Dedifferentiated amniotic fluid mesenchymal stem cell (primary cell): Measurements from ENCODE around the gene DHRS12.
A peak's percentile ranks its signal among the peaks of the same experiment; 100 is the strongest.

ENCODE experiments used
- DNase-seq: peaks from one replicate; pipeline ENCODE4 v3.0.0-alpha.2; 2016; ENCODE audit errors: extremely low spot score

Gene DHRS12

GRCh38 chr13:51728275-51728673 lies 75.7 kb downstream of the DHRS12 start:
- DNase-seq = no peak

DNA sequence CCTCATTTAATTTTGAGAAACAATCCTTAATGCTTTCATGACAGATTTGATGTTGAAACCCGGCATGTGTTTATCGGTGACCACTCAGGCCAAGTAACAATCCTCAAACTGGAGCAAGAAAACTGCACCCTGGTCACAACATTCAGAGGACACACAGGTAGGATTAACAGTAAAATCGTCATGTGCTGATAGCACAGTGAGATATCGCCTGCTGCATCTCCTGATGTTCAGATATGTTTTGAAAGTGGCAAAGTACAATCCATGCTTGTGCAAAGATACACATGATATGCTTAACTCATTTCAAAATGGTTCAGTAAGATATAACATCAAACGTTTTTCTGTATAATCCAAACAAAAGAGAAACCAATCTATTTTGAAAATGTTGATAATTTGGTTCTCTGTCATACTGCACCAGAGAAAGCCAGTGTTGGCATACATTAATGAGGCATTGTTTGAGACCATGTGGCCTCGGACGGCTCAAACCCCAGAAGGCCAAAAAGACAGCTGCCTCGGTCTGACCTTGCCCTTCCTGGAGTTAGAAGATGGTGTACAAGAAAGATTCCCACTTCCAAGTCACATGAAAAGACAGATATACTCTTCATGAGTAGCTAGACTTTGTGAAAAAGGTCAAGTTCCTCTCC lies 76.2 kb downstream of the DHRS12 start:
- no peak for DNase-seq

DNA sequence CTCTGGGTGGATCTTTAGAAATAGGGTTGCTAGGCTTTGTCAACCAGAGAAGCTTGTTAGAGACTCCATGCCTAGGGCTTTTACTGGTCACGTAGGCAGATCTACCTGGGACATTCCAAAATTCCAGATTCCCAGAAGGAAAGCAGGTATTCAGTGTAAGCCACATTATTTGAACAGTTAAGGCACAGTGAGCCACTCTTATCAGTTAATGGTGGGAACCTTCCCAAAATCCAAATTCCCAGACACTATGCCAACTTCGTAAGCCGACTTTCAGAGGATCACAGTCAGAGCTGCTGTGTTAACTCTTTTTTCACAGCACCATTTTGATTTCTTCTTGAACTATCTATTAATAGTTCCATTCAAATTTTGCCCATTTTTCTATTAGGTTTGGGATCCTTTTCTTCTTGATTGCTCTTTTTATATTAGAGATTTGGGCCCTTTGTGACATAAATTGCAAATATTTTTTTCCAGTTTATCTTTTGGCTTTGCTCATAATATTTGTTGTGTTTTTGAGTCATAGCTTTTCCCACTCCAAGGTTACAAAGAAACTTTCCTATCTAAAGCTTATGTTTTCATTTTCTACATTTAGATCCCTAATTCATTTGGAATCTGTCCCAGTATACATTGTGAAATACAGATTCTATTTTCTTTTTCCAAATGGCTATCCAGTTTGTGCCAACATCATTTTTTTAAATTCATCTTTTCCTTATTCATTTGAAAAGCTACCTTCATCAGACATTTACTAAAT lies 77.3 kb downstream of the DHRS12 start:
- peak; percentile 80 for DNase-seq

- DNase-seq = no peak
Measured at GRCh38 chr13:51724721-51725120, 79.2 kb downstream of the DHRS12 start.

GRCh38 chr13:51723529-51723928 lies 80.4 kb downstream of the DHRS12 start:
- no peak for DNase-seq

DNA sequence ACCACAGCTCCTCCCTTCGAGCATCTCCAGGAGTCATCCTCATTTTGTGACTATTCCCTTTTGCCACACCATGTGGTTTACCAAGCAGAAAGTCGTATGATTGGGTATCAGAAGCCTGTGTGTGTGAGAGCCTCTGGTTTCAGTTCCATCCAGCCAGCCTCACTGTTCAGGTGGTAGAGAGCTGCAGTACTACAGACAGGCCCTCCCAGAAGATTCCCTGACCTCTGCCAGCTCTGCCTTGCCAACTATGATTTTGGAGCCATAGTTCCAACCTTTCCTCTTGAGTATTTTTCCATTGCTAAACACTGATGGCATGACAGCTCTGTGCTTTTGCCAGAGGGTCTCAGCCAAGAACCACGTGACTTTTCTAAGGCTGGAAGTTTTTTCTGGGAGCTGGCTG lies 82.5 kb downstream of the DHRS12 start:
- no peak for DNase-seq

GRCh38 chr13:51719394-51719793 lies 84.6 kb downstream of the DHRS12 start:
- no peak for DNase-seq
